ENCODE results near the gene HOXC9.

The HOXC9 gene

GRCh38 chr12:53973236-53974042, 26.5 kb upstream of the HOXC9 start:
- in situ Hi-C loops (cut with HindIII; ENCODE audit: low pct_ligation_motif_present, low sequenced_read_pairs) = no loop called here
- H3K27me3 ChIP-seq (replicated peaks) = peaks cover 91% of the 10 kb centered on the region
- no peak for TF ChIP-seq CTCF (IDR thresholded peaks at IDR 0.05; ENCODE audit: low read depth, low read length, missing control alignments)
- no peak for DNase-seq
- no peak overlapping the region for H3K27ac ChIP-seq
- H3K36me3 ChIP-seq (replicated peaks) = no peaks in the 10 kb centered on the region
- H3K4me3 ChIP-seq (ENCODE audit: low read depth, low read length) = no peak overlapping the region

GRCh38 chr12:53974084-53975063, 25.6 kb upstream of the HOXC9 start, which contains the start of gene HOTAIR:
HOTAIR (minus strand) TSS chr12:53974954.
- Histone ChIP-seq H3K27me3 (replicated peaks) (peaks cover 91% of the 10 kb centered on the region), H3K36me3 (replicated peaks) (no peaks in the 10 kb centered on the region), H3K4me3 (ENCODE audit: low read depth, low read length) (no peak within 1 kb of the TSS), H3K27ac (no peak within 1 kb of the TSS)
- no peak for TF ChIP-seq CTCF (IDR thresholded peaks at IDR 0.05; ENCODE audit: low read depth, low read length, missing control alignments)
- in situ Hi-C loops (cut with HindIII; ENCODE audit: low pct_ligation_motif_present, low sequenced_read_pairs) = no loop called here
- no peak for DNase-seq

- in situ Hi-C loops (cut with HindIII; ENCODE audit: low pct_ligation_motif_present, low sequenced_read_pairs) = no loop called here
- H3K4me3 ChIP-seq (ENCODE audit: low read depth, low read length) = no peak overlapping the region
- peaks cover 91% of the 10 kb centered on the region for H3K27me3 ChIP-seq (replicated peaks)
- no peak for TF ChIP-seq CTCF (IDR thresholded peaks at IDR 0.05; ENCODE audit: low read depth, low read length, missing control alignments)
- no peaks in the 10 kb centered on the region for H3K36me3 ChIP-seq (replicated peaks)
- DNase-seq = no peak
- no peak overlapping the region for H3K27ac ChIP-seq
Measured at GRCh38 chr12:53975064-53975471, 24.9 kb upstream of the HOXC9 start.

- H3K4me3 ChIP-seq (ENCODE audit: low read depth, low read length) = no peak overlapping the region
- peaks cover 91% of the 10 kb centered on the region for H3K27me3 ChIP-seq (replicated peaks)
- no peak for DNase-seq
- H3K27ac ChIP-seq = no peak overlapping the region
- no peaks in the 10 kb centered on the region for H3K36me3 ChIP-seq (replicated peaks)
- in situ Hi-C loops (cut with HindIII; ENCODE audit: low pct_ligation_motif_present, low sequenced_read_pairs) = no loop called here
- no peak for TF ChIP-seq CTCF (IDR thresholded peaks at IDR 0.05; ENCODE audit: low read depth, low read length, missing control alignments)
Measured at GRCh38 chr12:53975479-53976152, 24.3 kb upstream of the HOXC9 start.

GRCh38 chr12:53976172-53976822, 23.7 kb upstream of the HOXC9 start:
- Histone ChIP-seq H3K4me3 (ENCODE audit: low read depth, low read length) (no peak overlapping the region), H3K27ac (no peak overlapping the region), H3K36me3 (replicated peaks) (no peaks in the 10 kb centered on the region), H3K27me3 (replicated peaks) (peaks cover 91% of the 10 kb centered on the region)
- no peak for TF ChIP-seq CTCF (IDR thresholded peaks at IDR 0.05; ENCODE audit: low read depth, low read length, missing control alignments)
- DNase-seq = no peak
- in situ Hi-C loops (cut with HindIII; ENCODE audit: low pct_ligation_motif_present, low sequenced_read_pairs) = no loop called here

Data from brain microvascular endothelial cell (primary cell).